Prostate gland (tissue), 2 donors: ENCODE results near the gene SMARCA4. TPM values are rescaled to one million over a fixed set of nuclear protein-coding genes. Genes with fewer than 3 reads are reported as not detected.
A peak's percentile ranks its signal among the peaks of the same experiment; 100 is the strongest.

ENCODE experiments used
- DNase-seq: peaks from one replicate; pipeline ENCODE4 v3.0.0-alpha.2; 2019; ENCODE audit warnings: low spot score
- H3K27ac ChIP-seq, 2 donors: fragments of 200-600 bp; sonication (generic); 2 replicates each; pipeline ENCODE4 v1.5.1; 2017 to 2019
- H3K27me3 ChIP-seq: fragments of 200-600 bp; sonication (generic); replicated peaks from 2 replicates; pipeline ENCODE4 v1.5.1; 2019; ENCODE audit not compliant: insufficient read depth
- H3K36me3 ChIP-seq, 2 donors: fragments of 200-600 bp; sonication (generic); 1 replicate in 1 of 2; 2 replicates in 1 of 2; pipeline versions ENCODE4 v1.5.1 to v1.8.1; 2017 to 2019
- H3K4me1 ChIP-seq: fragments of 200-600 bp; sonication (generic); replicated peaks from 2 replicates; pipeline ENCODE4 v1.5.1; 2019
- H3K4me3 ChIP-seq, 2 donors: fragments of 200-600 bp; sonication (generic); 2 replicates each; pipeline ENCODE4 v1.5.1; 2017 to 2019
- H3K9me3 ChIP-seq: fragments of 200-600 bp; sonication (generic); 2 replicates; pipeline ENCODE4 v1.5.1; 2017
- CTCF ChIP-seq, 4 experiments: fragments of 200-600 bp in 2 of 4; fragments of 450-650 bp in 2 of 4; sonication (generic) in 2 of 4; IDR thresholded peaks; 1 replicate in 3 of 4; 2 replicates in 1 of 4; pipeline ENCODE4 v1.5.1; 2016 to 2019; ENCODE audit warnings: antibody characterized with exemption in 4 of 4, mild to moderate bottlenecking in 2 of 4, moderate library complexity in 2 of 4
- POLR2A ChIP-seq: fragments of 450-650 bp; IDR thresholded peaks from one replicate; pipeline ENCODE4 v1.6.1; 2016; ENCODE audit warnings: antibody characterized with exemption, mild to moderate bottlenecking
- POLR2AphosphoS5 ChIP-seq: sonication (generic); formaldehyde crosslinking; IDR thresholded peaks from one replicate; pipeline ENCODE4 v1.6.1; 2017; ENCODE audit warnings: antibody characterized with exemption
- WGBS: methylation state at CpG from one replicate; pipeline ENCODE4 v1.1.5; 2018; 5-methylcytosine and 5-hydroxymethylcytosine counted together
- intact Hi-C: fragments of 100-400 bp; cut with DNase I; formaldehyde crosslinking; loops from one replicate; pipeline ENCODE4 v1.14.2; 2022
- total RNA-seq, 2 donors: library from RNA; depleted of rRNA; stranded (reverse); fragments of >200 nt; gene quantifications; one replicate each; pipeline ENCODE4 v1.1.0, GENCODE V29; 2016

SMARCA4 gene
- total RNA-seq, 2 donors from 2014 or later, result 98.5 to 152 TPM

GRCh38 chr19:11054200-11054599, 93.4 kb downstream of the SMARCA4 start:
- H3K4me1 ChIP-seq, result no peaks in the 10 kb centered on the region
- DNase-seq, result no peak
- no peak overlapping the region for H3K27ac ChIP-seq
- WGBS, result 94% methylated on average over 8 of the region's 8 CpGs
- H3K4me3 ChIP-seq, result no peak overlapping the region
- TF ChIP-seq CTCF (IDR thresholded peaks at IDR 0.05), result no peak
- TF ChIP-seq POLR2A, result no peak
- TF ChIP-seq POLR2AphosphoS5, result no peak
- intact Hi-C loops, result no loop called here
- H3K9me3 ChIP-seq, result no peaks in the 10 kb centered on the region
- no peaks in the 10 kb centered on the region for H3K27me3 ChIP-seq
- H3K36me3 ChIP-seq, result no peaks in the 10 kb centered on the region

- Histone ChIP-seq H3K4me3 (no peak overlapping the region), H3K9me3 (no peaks in the 10 kb centered on the region), H3K36me3 (no peaks in the 10 kb centered on the region), H3K27ac (no peak overlapping the region), H3K4me1 (no peaks in the 10 kb centered on the region), H3K27me3 (no peaks in the 10 kb centered on the region)
- intact Hi-C loops, result no loop called here
- WGBS, result 83% methylated on average over 8 of the region's 8 CpGs
- DNase-seq, result no peak
- TF ChIP-seq POLR2A (no peak), CTCF (IDR thresholded peaks at IDR 0.05) (no peak), POLR2AphosphoS5 (no peak)
Measured at GRCh38 chr19:11054628-11055027, 93.8 kb downstream of the SMARCA4 start.

GRCh38 chr19:11058246-11059030, 97.6 kb downstream of the SMARCA4 start:
- WGBS, result 92% methylated on average over 34 of the region's 34 CpGs

GRCh38 chr19:11059511-11060358, 98.9 kb downstream of the SMARCA4 start:
- no peaks in the 10 kb centered on the region for H3K9me3 ChIP-seq
- no peaks in the 10 kb centered on the region for H3K36me3 ChIP-seq
- H3K27me3 ChIP-seq, result no peaks in the 10 kb centered on the region
- no peak overlapping the region for H3K4me3 ChIP-seq
- TF ChIP-seq POLR2AphosphoS5, result no peak
- no peak for TF ChIP-seq CTCF (IDR thresholded peaks at IDR 0.05)
- no peak for TF ChIP-seq POLR2A
- DNase-seq, result no peak
- intact Hi-C loops, result no loop called here
- H3K4me1 ChIP-seq, result no peaks in the 10 kb centered on the region
- 94% methylated on average over 43 of the region's 43 CpGs for WGBS
- peak overlapping the region in 1 of 2 donors; percentile 7 for H3K27ac ChIP-seq

More at GRCh38 chr19:11058246-11059030, 97.6 kb downstream of the SMARCA4 start:
- intact Hi-C loops, result no loop called here
- Histone ChIP-seq H3K36me3 (no peaks in the 10 kb centered on the region), H3K27me3 (no peaks in the 10 kb centered on the region), H3K4me1 (no peaks in the 10 kb centered on the region), H3K4me3 (no peak overlapping the region), H3K9me3 (no peaks in the 10 kb centered on the region), H3K27ac (no peak overlapping the region)
- TF ChIP-seq POLR2A (no peak), CTCF (IDR thresholded peaks at IDR 0.05) (no peak), POLR2AphosphoS5 (no peak)
- DNase-seq, result no peak
